Upper lobe of left lung (tissue), 4 donors: Measurements from ENCODE around the gene USP13.

Experiments
- POLR2A ChIP-seq, 4 donors: fragments of 450-650 bp; IDR thresholded peaks; one replicate each; pipeline ENCODE4 v1.5.1; 2016 to 2017; ENCODE audit warnings: antibody characterized with exemption in 4 of 4, mild to moderate bottlenecking in 2 of 4
- POLR2AphosphoS5 ChIP-seq, 2 donors: sonication (generic); formaldehyde crosslinking; IDR thresholded peaks; one replicate each; pipeline ENCODE4 v1.5.1; 2017; ENCODE audit warnings: antibody characterized with exemption in 2 of 2
- TF ChIP-seq, protein P1 (sequence below), 6 experiments: fragments of 450-650 bp in 4 of 6; fragments of 200-600 bp in 2 of 6; sonication (generic) in 2 of 6; IDR thresholded peaks; one replicate each; pipeline ENCODE4 v1.5.1; 2016 to 2019; ENCODE audit warnings: antibody characterized with exemption in 6 of 6

- TF ChIP-seq, protein P1, sequence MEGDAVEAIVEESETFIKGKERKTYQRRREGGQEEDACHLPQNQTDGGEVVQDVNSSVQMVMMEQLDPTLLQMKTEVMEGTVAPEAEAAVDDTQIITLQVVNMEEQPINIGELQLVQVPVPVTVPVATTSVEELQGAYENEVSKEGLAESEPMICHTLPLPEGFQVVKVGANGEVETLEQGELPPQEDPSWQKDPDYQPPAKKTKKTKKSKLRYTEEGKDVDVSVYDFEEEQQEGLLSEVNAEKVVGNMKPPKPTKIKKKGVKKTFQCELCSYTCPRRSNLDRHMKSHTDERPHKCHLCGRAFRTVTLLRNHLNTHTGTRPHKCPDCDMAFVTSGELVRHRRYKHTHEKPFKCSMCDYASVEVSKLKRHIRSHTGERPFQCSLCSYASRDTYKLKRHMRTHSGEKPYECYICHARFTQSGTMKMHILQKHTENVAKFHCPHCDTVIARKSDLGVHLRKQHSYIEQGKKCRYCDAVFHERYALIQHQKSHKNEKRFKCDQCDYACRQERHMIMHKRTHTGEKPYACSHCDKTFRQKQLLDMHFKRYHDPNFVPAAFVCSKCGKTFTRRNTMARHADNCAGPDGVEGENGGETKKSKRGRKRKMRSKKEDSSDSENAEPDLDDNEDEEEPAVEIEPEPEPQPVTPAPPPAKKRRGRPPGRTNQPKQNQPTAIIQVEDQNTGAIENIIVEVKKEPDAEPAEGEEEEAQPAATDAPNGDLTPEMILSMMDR (IDR thresholded peaks at IDR 0.05) = no peak
- TF ChIP-seq POLR2A (IDR thresholded peaks at IDR 0.05) (no peak), POLR2AphosphoS5 (IDR thresholded peaks at IDR 0.05) (no peak)
Measured at GRCh38 chr3:179651687-179652446, 973 bp upstream of the USP13 start.
